HTERT RPE-1 (cell line): ENCODE results near the gene ABCF1.
"Not testable (repeated sequence)": the region's sequence is repeated elsewhere in the genome, so short reads cannot be mapped to it uniquely, and the experiment has no call there.

Experiments used
- in situ Hi-C: fragments of 300-500 bp; cut with MboI; formaldehyde crosslinking; loops from 4 replicates; pipeline ENCODE4 v1.14.3; 2020; ENCODE audit warnings: low sequenced_read_pairs

Gene ABCF1

GRCh38 chr6:30571075-30571761, at the start of gene ABCF1:
Gene ABCF1 (plus strand): TSS chr6:30571442. CDS start chr6:30571488, 46 bp downstream.
- in situ Hi-C loops: no loop called here

GRCh38 chr6:30521952-30522351, 49.3 kb upstream of the ABCF1 start:
- in situ Hi-C loops: not testable (repeated sequence)

GRCh38 chr6:30526444-30526843, 44.8 kb upstream of the ABCF1 start:
- in situ Hi-C loops: not testable (repeated sequence)

- in situ Hi-C loops: not testable (repeated sequence)
Measured at GRCh38 chr6:30529349-30529875, 41.8 kb upstream of the ABCF1 start.

GRCh38 chr6:30530014-30530413, 41.2 kb upstream of the ABCF1 start:
- in situ Hi-C loops: no loop called here

- in situ Hi-C loops: no loop called here
Measured at GRCh38 chr6:30533460-30534294, 37.6 kb upstream of the ABCF1 start.

GRCh38 chr6:30537931-30538330, 33.3 kb upstream of the ABCF1 start:
- in situ Hi-C loops: no loop called here

- in situ Hi-C loops: no loop called here
Measured at GRCh38 chr6:30541515-30542403, 29.5 kb upstream of the ABCF1 start.

- in situ Hi-C loops: no loop called here
Measured at GRCh38 chr6:30542404-30542725, 28.9 kb upstream of the ABCF1 start.

GRCh38 chr6:30542915-30543314, 28.3 kb upstream of the ABCF1 start:
- in situ Hi-C loops: no loop called here

GRCh38 chr6:30543821-30544220, 27.4 kb upstream of the ABCF1 start:
- in situ Hi-C loops: no loop called here

- in situ Hi-C loops: no loop called here
Measured at GRCh38 chr6:30544666-30545272, 26.5 kb upstream of the ABCF1 start.

GRCh38 chr6:30547454-30547853, 23.8 kb upstream of the ABCF1 start:
- in situ Hi-C loops: no loop called here

- in situ Hi-C loops: no loop called here
Measured at GRCh38 chr6:30548375-30548774, 22.9 kb upstream of the ABCF1 start.

GRCh38 chr6:30554404-30554803, 16.8 kb upstream of the ABCF1 start:
- in situ Hi-C loops: no loop called here

- in situ Hi-C loops: no loop called here
Measured at GRCh38 chr6:30554962-30555815, 16.1 kb upstream of the ABCF1 start.

- in situ Hi-C loops: no loop called here
Measured at GRCh38 chr6:30555816-30556065, 15.5 kb upstream of the ABCF1 start.

GRCh38 chr6:30556066-30556905, 15.0 kb upstream of the ABCF1 start, which contains the start of gene GNL1:
Gene GNL1 (minus strand): TSS chr6:30556489. CDS start chr6:30556203, 286 bp downstream.
- in situ Hi-C loops: no loop called here
